ENCODE measurements around the gene FAM131A. TPM values are rescaled to one million over a fixed set of nuclear protein-coding genes. Genes with fewer than 3 reads are reported as not detected.
A peak's percentile ranks its signal among the peaks of the same experiment; 100 is the strongest.

FAM131A gene
- total and polyA plus RNA-seq, 10 of the 15 experiments (the other 5 are each of a cell fraction or from before 2014, with no cell fraction given), result 0.31 to 4.5 (median 1.5) TPM

DNA sequence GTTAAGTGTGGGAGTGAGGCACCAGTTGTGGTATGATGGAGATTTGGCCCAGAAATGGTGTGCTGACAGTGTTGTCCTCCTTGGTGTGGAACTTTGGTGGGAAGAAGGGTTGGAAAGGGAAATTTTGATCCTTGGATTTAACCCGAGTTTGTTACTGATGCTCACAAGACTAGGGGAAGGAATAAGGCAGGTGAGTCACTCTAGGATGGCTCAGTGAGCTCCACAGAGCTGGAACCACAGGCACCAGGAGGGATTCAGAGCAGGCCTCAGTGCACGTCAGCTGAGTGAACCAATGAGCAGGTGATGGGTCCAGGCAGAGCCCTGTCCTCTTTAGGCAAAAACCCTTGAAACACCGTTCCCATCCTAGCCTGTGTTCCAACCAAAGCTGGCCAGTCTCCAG, 53.9 kb downstream of the FAM131A start (continued):
- TF ChIP-seq, protein P1, sequence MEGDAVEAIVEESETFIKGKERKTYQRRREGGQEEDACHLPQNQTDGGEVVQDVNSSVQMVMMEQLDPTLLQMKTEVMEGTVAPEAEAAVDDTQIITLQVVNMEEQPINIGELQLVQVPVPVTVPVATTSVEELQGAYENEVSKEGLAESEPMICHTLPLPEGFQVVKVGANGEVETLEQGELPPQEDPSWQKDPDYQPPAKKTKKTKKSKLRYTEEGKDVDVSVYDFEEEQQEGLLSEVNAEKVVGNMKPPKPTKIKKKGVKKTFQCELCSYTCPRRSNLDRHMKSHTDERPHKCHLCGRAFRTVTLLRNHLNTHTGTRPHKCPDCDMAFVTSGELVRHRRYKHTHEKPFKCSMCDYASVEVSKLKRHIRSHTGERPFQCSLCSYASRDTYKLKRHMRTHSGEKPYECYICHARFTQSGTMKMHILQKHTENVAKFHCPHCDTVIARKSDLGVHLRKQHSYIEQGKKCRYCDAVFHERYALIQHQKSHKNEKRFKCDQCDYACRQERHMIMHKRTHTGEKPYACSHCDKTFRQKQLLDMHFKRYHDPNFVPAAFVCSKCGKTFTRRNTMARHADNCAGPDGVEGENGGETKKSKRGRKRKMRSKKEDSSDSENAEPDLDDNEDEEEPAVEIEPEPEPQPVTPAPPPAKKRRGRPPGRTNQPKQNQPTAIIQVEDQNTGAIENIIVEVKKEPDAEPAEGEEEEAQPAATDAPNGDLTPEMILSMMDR (IDR thresholded peaks at IDR 0.05 in 2 of 3, conservative IDR thresholded peaks at IDR 0.05 in 1 of 3; ENCODE audit: control insufficient read depth in 2 of 3, extremely low read depth in 1 of 3, insufficient read depth in 1 of 3, low read depth in 3 of 3, low read length in 3 of 3), result no peak
- TF ChIP-seq, protein P2, sequence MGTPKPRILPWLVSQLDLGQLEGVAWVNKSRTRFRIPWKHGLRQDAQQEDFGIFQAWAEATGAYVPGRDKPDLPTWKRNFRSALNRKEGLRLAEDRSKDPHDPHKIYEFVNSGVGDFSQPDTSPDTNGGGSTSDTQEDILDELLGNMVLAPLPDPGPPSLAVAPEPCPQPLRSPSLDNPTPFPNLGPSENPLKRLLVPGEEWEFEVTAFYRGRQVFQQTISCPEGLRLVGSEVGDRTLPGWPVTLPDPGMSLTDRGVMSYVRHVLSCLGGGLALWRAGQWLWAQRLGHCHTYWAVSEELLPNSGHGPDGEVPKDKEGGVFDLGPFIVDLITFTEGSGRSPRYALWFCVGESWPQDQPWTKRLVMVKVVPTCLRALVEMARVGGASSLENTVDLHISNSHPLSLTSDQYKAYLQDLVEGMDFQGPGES (IDR thresholded peaks at IDR 0.05), result no peak
- no peak for TF ChIP-seq MTA3 (IDR thresholded peaks at IDR 0.05; ENCODE audit: borderline replicate concordance, low read length)
- no peak for TF ChIP-seq ESRRA (IDR thresholded peaks at IDR 0.05; ENCODE audit: low read length)
- no peak for TF ChIP-seq IKZF1 (conservative IDR thresholded peaks at IDR 0.05)
- TF ChIP-seq NR2F1 (conservative IDR thresholded peaks at IDR 0.05), result no peak
- no peak for TF ChIP-seq ZNF217 (IDR thresholded peaks at IDR 0.05)
- no peak for TF ChIP-seq CBFB (IDR thresholded peaks at IDR 0.05; ENCODE audit: low read depth)

DNA sequence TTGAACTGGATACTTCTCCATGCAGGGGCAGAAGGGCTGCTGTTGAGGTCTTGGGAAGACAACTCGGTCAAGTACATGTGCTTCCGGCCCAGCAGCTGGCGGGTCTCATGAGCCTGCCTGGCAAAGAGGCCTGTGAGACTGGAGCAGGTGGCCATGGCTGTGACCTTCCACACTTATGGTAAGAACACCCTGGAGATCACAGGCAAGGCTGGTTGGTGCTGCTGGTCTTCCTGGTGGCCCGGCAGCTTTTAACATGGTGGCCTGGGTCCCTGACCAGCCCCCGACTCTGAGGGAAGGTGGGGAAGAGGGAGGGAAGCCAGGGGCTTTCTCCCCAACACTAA, 57.9 kb downstream of the FAM131A start:
- no TSS peak for BruUV-seq (replicated peaks)
- in situ Hi-C loops (cut with MboI), result no loop called here
- CTCF ChIA-PET, result no interaction called here

More for the DNA sequence above, 57.9 kb downstream of the FAM131A start:
- no peak for ATAC-seq
- H3K4me3 ChIP-seq, result no peak overlapping the region
- no peak overlapping the region for H3K9ac ChIP-seq (ENCODE audit: control insufficient read depth, insufficient read depth, low read length)
- SMC1A ChIA-PET (ENCODE audit: uncharacterized antibody, unreplicated experiment), result no interaction called here
- H4K20me1 ChIP-seq (ENCODE audit: control insufficient read depth, insufficient read depth), result no peaks in the 10 kb centered on the region
- no peak for DNase-seq (ENCODE audit: low read depth, low spot score)
- RAD21 ChIA-PET (ENCODE audit: unreplicated experiment), result no interaction called here
- no peak for TF ChIP-seq ESRRA (IDR thresholded peaks at IDR 0.05; ENCODE audit: low read length)
- TF ChIP-seq CREB1 (IDR thresholded peaks at IDR 0.05; ENCODE audit: low read depth), result no peak
- no peak for TF ChIP-seq IKZF1 (conservative IDR thresholded peaks at IDR 0.05)
- intact Hi-C loops (cut with micrococcal nuclease; ENCODE audit: unreplicated experiment), result no loop called here
- POLR2A ChIA-PET, result no interaction called here
- no peak overlapping the region for H2AFZ ChIP-seq (ENCODE audit: control insufficient read depth, low read depth, low read length)
- WGBS (ENCODE audit: insufficient coverage, insufficient replicate concordance, low lambda C conversion rate, missing lambda C conversion rate), result 34% methylated on average over 5 of the region's 5 CpGs
- FAIRE-seq, result no peak
- H3K79me2 ChIP-seq (ENCODE audit: control insufficient read depth, insufficient read depth, low read length), result no peaks in the 10 kb centered on the region
- no peaks in the 10 kb centered on the region for H3K4me1 ChIP-seq (ENCODE audit: control insufficient read depth, insufficient read depth, low read length)
- no peak overlapping the region for H3K4me2 ChIP-seq (ENCODE audit: control insufficient read depth, insufficient read depth)
- H3K36me3 ChIP-seq (ENCODE audit: control insufficient read depth in 2 of 2, insufficient read depth in 2 of 2, low read length in 1 of 2), result no peaks in the 10 kb centered on the region
- H3K27me3 ChIP-seq (replicated peaks in 1 of 2; ENCODE audit: control insufficient read depth in 2 of 2, insufficient read depth in 2 of 2, low read length in 1 of 2), result peaks cover 0 to 4% of the 10 kb centered on the region in 2 experiments
- H3K9me3 ChIP-seq (replicated peaks; ENCODE audit: control insufficient read depth, insufficient read depth, low read length), result no peaks in the 10 kb centered on the region
- H3K27ac ChIP-seq (ENCODE audit: control insufficient read depth, insufficient read depth), result no peak overlapping the region

Small RNA genes within 50 kb of the gene (small RNA-seq; reads per million reads assigned to genes)
- 990 reads per million, percentile 100 among the genes with 10 or more reads in this experiment for gene SNORD66

Other genes starting within 250 kb of the FAM131A start
Only the 7 nearest of the 17 such genes appear.
- gene ECE2, start 61.6 kb upstream of the FAM131A start, total RNA-seq (2014; rRNA removed), result not detected in 2 replicates
- gene ECE2, start 61.6 kb upstream of the FAM131A start, total RNA-seq (2014; rRNA removed; fragmentation: Illumina TruSeq; extraction: Trizol), result not detected in 2 replicates
- gene ECE2, start 61.6 kb upstream of the FAM131A start, total RNA-seq (2021), result not detected in 2 replicates
- gene ECE2, start 61.6 kb upstream of the FAM131A start, polyA plus RNA-seq (2011; rRNA removed), result not detected in 2 replicates
- not detected in 2 replicates for gene ECE2, start 61.6 kb upstream of the FAM131A start, polyA plus RNA-seq (2014; fragmentation: Illumina TruSeq; extraction: Trizol)
- gene ECE2, start 61.6 kb upstream of the FAM131A start, polyA plus RNA-seq (2014; fragmentation: Nextera tagmentation; extraction: Ambion mirVana), result not detected
- gene ECE2, start 61.6 kb upstream of the FAM131A start, polyA plus RNA-seq (2014; rRNA removed), result not detected in 2 replicates
- gene ECE2, start 61.6 kb upstream of the FAM131A start, polyA plus RNA-seq (2016; fragmentation: Nextera tagmentation; extraction: Ambion mirVana), result not detected
- 247 and 268 TPM in 2 replicates for gene PSMD2, start 38.4 kb upstream of the FAM131A start, total RNA-seq (2014; rRNA removed)
- 167 and 176 TPM in 2 replicates for gene PSMD2, start 38.4 kb upstream of the FAM131A start, total RNA-seq (2014; rRNA removed; fragmentation: Illumina TruSeq; extraction: Trizol)
- 225 and 235 TPM in 2 replicates for gene PSMD2, start 38.4 kb upstream of the FAM131A start, total RNA-seq (2021)
- 94.2 and 168 TPM in 2 replicates for gene PSMD2, start 38.4 kb upstream of the FAM131A start, polyA plus RNA-seq (2011; rRNA removed)
- gene PSMD2, start 38.4 kb upstream of the FAM131A start, polyA plus RNA-seq (2014; fragmentation: Illumina TruSeq; extraction: Trizol), result 144 and 205 TPM in 2 replicates
- gene PSMD2, start 38.4 kb upstream of the FAM131A start, polyA plus RNA-seq (2014; fragmentation: Nextera tagmentation; extraction: Ambion mirVana), result 100 to 1,000 TPM; 103 to 111 TPM
- gene PSMD2, start 38.4 kb upstream of the FAM131A start, polyA plus RNA-seq (2014; rRNA removed), result 188 and 189 TPM in 2 replicates
- gene PSMD2, start 38.4 kb upstream of the FAM131A start, polyA plus RNA-seq (2016; fragmentation: Nextera tagmentation; extraction: Ambion mirVana), result 100 to 1,000 TPM; 471 to 515 TPM
- gene EIF4G1, start 23.0 kb upstream of the FAM131A start, total RNA-seq (2014; rRNA removed), result 228 and 252 TPM in 2 replicates
- gene EIF4G1, start 23.0 kb upstream of the FAM131A start, total RNA-seq (2014; rRNA removed; fragmentation: Illumina TruSeq; extraction: Trizol), result 122 and 128 TPM in 2 replicates
- 454 and 462 TPM in 2 replicates for gene EIF4G1, start 23.0 kb upstream of the FAM131A start, total RNA-seq (2021)
- gene EIF4G1, start 23.0 kb upstream of the FAM131A start, polyA plus RNA-seq (2011; rRNA removed), result 62.1 and 222 TPM in 2 replicates
- gene EIF4G1, start 23.0 kb upstream of the FAM131A start, polyA plus RNA-seq (2014; fragmentation: Illumina TruSeq; extraction: Trizol), result 153 and 254 TPM in 2 replicates
- gene EIF4G1, start 23.0 kb upstream of the FAM131A start, polyA plus RNA-seq (2014; fragmentation: Nextera tagmentation; extraction: Ambion mirVana), result 10 to 100 TPM in 1 of 2 experiments, 1 to 10 TPM in 1; 5.7 to 12.9 TPM
- gene EIF4G1, start 23.0 kb upstream of the FAM131A start, polyA plus RNA-seq (2014; rRNA removed), result 210 and 265 TPM in 2 replicates
- 100 to 1,000 TPM; 281 to 283 TPM for gene EIF4G1, start 23.0 kb upstream of the FAM131A start, polyA plus RNA-seq (2016; fragmentation: Nextera tagmentation; extraction: Ambion mirVana)
- 1.4 and 1.5 TPM in 2 replicates for gene CLCN2, start 24.0 kb downstream of the FAM131A start, total RNA-seq (2014; rRNA removed)
- gene CLCN2, start 24.0 kb downstream of the FAM131A start, total RNA-seq (2014; rRNA removed; fragmentation: Illumina TruSeq; extraction: Trizol), result 0.85 and 1.0 TPM in 2 replicates
- 1.7 and 2.6 TPM in 2 replicates for gene CLCN2, start 24.0 kb downstream of the FAM131A start, total RNA-seq (2021)
- 0.22 and 0.80 TPM in 2 replicates for gene CLCN2, start 24.0 kb downstream of the FAM131A start, polyA plus RNA-seq (2011; rRNA removed)
- 0.89 and 1.1 TPM in 2 replicates for gene CLCN2, start 24.0 kb downstream of the FAM131A start, polyA plus RNA-seq (2014; fragmentation: Illumina TruSeq; extraction: Trizol)
- gene CLCN2, start 24.0 kb downstream of the FAM131A start, polyA plus RNA-seq (2014; fragmentation: Nextera tagmentation; extraction: Ambion mirVana), result under 1 TPM in 1 of 2 experiments, not detected in 1; 0.13 TPM
- 2.4 and 2.5 TPM in 2 replicates for gene CLCN2, start 24.0 kb downstream of the FAM131A start, polyA plus RNA-seq (2014; rRNA removed)
- under 1 TPM; 0.73 to 0.79 TPM for gene CLCN2, start 24.0 kb downstream of the FAM131A start, polyA plus RNA-seq (2016; fragmentation: Nextera tagmentation; extraction: Ambion mirVana)
- gene POLR2H, start 24.1 kb downstream of the FAM131A start, total RNA-seq (2014; rRNA removed), result 101 and 110 TPM in 2 replicates
- gene POLR2H, start 24.1 kb downstream of the FAM131A start, total RNA-seq (2014; rRNA removed; fragmentation: Illumina TruSeq; extraction: Trizol), result 105 and 110 TPM in 2 replicates
- gene POLR2H, start 24.1 kb downstream of the FAM131A start, total RNA-seq (2021), result 74.2 and 81.1 TPM in 2 replicates
- 295 and 342 TPM in 2 replicates for gene POLR2H, start 24.1 kb downstream of the FAM131A start, polyA plus RNA-seq (2011; rRNA removed)
- 112 and 141 TPM in 2 replicates for gene POLR2H, start 24.1 kb downstream of the FAM131A start, polyA plus RNA-seq (2014; fragmentation: Illumina TruSeq; extraction: Trizol)
- gene POLR2H, start 24.1 kb downstream of the FAM131A start, polyA plus RNA-seq (2014; fragmentation: Nextera tagmentation; extraction: Ambion mirVana), result 100 to 1,000 TPM; 356 to 357 TPM
- gene POLR2H, start 24.1 kb downstream of the FAM131A start, polyA plus RNA-seq (2014; rRNA removed), result 134 and 136 TPM in 2 replicates
- gene POLR2H, start 24.1 kb downstream of the FAM131A start, polyA plus RNA-seq (2016; fragmentation: Nextera tagmentation; extraction: Ambion mirVana), result 100 to 1,000 TPM; 146 TPM
- gene THPO, start 40.6 kb downstream of the FAM131A start, total RNA-seq (2014; rRNA removed), result not detected in 2 replicates
- gene THPO, start 40.6 kb downstream of the FAM131A start, total RNA-seq (2014; rRNA removed; fragmentation: Illumina TruSeq; extraction: Trizol), result not detected in 2 replicates
- gene THPO, start 40.6 kb downstream of the FAM131A start, total RNA-seq (2021), result not detected in 2 replicates
- gene THPO, start 40.6 kb downstream of the FAM131A start, polyA plus RNA-seq (2011; rRNA removed), result not detected in 2 replicates
- not detected in 2 replicates for gene THPO, start 40.6 kb downstream of the FAM131A start, polyA plus RNA-seq (2014; fragmentation: Illumina TruSeq; extraction: Trizol)
- not detected for gene THPO, start 40.6 kb downstream of the FAM131A start, polyA plus RNA-seq (2014; fragmentation: Nextera tagmentation; extraction: Ambion mirVana)
- not detected in 2 replicates for gene THPO, start 40.6 kb downstream of the FAM131A start, polyA plus RNA-seq (2014; rRNA removed)
- not detected for gene THPO, start 40.6 kb downstream of the FAM131A start, polyA plus RNA-seq (2016; fragmentation: Nextera tagmentation; extraction: Ambion mirVana)
- not detected in 2 replicates for gene CHRD, start 42.5 kb downstream of the FAM131A start, total RNA-seq (2014; rRNA removed)
- gene CHRD, start 42.5 kb downstream of the FAM131A start, total RNA-seq (2014; rRNA removed; fragmentation: Illumina TruSeq; extraction: Trizol), result not detected in 2 replicates
- 0.32 TPM in 1 of 2 replicates, not detected in the other for gene CHRD, start 42.5 kb downstream of the FAM131A start, total RNA-seq (2021)
- gene CHRD, start 42.5 kb downstream of the FAM131A start, polyA plus RNA-seq (2011; rRNA removed), result not detected in 2 replicates
- gene CHRD, start 42.5 kb downstream of the FAM131A start, polyA plus RNA-seq (2014; fragmentation: Illumina TruSeq; extraction: Trizol), result not detected in 2 replicates
- not detected for gene CHRD, start 42.5 kb downstream of the FAM131A start, polyA plus RNA-seq (2014; fragmentation: Nextera tagmentation; extraction: Ambion mirVana)
- gene CHRD, start 42.5 kb downstream of the FAM131A start, polyA plus RNA-seq (2014; rRNA removed), result not detected in 2 replicates
- not detected for gene CHRD, start 42.5 kb downstream of the FAM131A start, polyA plus RNA-seq (2016; fragmentation: Nextera tagmentation; extraction: Ambion mirVana)